Fibroblast of skin of abdomen (primary cell): ENCODE data around the gene POFUT1.

Source experiments
- DNase-seq: peaks from one replicate; pipeline ENCODE4 v3.0.0-alpha.2; 2013

POFUT1 gene

DNA sequence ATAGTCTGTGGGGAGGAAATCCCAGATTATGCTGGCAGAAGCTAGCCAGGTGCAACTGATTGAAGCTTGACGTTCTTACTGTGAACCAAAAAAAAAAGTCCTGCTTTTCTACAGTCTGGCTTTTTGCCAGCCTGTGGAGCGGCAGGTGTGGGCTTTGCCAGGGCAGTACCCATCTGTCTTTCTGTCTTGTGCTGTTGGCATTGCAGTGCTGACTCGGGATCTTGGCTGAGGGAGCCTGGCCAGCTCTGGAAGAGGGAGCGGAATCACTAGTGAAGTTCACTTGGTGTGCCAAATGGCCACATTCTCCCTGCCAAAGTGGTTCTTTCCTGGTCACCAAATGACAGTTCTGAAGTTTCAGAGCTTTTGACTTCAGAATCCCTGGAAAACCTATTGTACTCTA is 74.8 kb downstream of the POFUT1 start:
- no peak for DNase-seq

DNA sequence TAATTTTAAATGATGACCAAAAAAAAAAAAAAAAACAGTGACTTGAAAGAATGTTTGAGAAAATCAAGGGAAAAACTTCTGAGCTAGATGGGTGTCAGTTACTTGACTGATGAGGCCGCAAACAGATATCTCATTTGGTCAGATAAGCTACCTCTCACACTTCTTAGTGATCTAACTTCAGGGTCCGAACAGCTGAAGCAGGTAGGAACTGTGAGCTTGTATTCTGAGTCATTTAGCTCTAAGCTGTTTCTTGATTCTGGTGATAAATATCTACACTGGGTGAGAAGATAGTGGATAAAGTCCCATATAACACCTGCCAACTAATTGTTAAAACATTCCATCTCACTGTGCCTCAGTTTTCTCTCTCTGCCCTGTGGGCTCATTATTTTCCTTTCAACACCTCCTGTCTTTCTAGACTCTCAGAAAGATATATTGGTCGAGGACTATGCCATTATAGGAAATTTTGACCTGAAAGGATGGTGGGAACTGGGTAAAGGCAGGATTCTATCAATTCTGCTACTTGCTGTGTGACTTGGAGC is 77.5 kb downstream of the POFUT1 start:
- no peak for DNase-seq

DNA sequence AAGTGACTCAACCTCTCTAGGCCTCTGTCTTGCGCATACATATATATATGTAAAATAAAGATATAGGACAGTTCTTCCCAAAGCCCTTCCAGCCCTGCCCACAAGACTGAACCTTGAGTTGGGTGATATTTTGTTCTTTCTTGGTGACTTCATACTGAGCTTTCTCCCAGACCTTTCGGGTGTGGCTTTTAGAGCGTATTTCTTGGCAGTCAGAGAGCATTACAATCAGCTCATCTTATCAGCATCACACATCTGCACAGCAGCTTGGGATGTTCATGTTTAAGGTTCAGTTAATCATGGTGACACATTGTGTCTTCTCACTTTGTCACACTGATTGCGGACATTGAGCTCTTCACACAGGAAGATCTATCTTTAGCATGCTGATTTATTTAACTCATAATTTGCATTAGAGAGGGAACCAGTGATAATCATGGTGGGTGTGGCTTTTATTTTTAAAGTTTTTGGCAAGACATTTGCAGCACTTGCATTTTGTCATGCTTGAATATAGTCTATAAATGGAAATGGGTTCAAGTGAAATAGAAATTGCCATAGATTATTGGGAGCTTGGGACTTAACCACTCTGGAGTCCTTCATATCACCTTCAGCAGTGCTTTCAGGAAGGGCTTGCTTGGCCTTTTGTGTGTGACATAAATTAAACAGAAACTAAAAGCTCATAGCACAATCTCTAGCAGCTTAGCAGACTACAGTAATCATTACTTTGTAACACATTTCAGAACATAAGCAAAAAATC is 78.1 kb downstream of the POFUT1 start:
- DNase-seq: no peak

DNA sequence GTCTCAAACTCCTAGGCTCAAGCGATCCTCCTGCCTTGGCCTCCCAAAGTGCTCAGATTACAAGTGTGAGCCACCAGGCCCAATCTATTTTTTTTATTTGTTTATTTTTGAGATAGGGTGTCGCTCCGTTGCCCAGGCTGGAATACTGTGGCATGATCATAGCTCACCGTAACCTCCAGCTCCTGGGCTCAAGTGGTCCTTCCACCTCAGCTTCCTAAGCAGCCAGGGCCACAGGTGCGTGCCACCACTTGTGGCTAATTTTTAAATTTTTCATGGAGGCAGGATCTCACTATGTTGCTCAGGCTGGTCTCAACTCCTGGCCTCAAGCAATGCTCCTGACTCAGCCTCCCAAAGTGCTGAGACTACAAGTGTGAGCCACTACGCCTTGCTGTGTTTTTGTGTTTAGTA is 79.6 kb downstream of the POFUT1 start:
- DNase-seq: no peak
